K562 (cell line): ENCODE results near the gene MED17. TPM values are rescaled to one million over a fixed set of nuclear protein-coding genes. Genes with fewer than 3 reads are reported as not detected.

Experiments used
- BACH1 ChIP-seq: fragments of 200-800 bp; sonication (Bioruptor generic); IDR thresholded peaks from 2 replicates; pipeline ENCODE4 v1.6.1; 2016; ENCODE audit warnings: missing genetic modification characterization, missing compliant biosample characterization
- C11orf30 ChIP-seq: fragments of 450-650 bp; IDR thresholded peaks from 2 replicates; pipeline ENCODE4 v1.6.1; 2016; ENCODE audit warnings: low read depth, mild to moderate bottlenecking
- FOSL1 ChIP-seq: fragments of 200-800 bp; sonication (Bioruptor generic); conservative IDR thresholded peaks from 2 replicates; pipeline ENCODE4 v1.6.1; 2016; ENCODE audit warnings: missing genetic modification characterization, missing compliant biosample characterization
- ILF3 ChIP-seq: fragments of 450-650 bp; IDR thresholded peaks from 2 replicates; pipeline ENCODE4 v1.6.1; 2018; ENCODE audit warnings: antibody characterized with exemption, mild to moderate bottlenecking, moderate library complexity, borderline replicate concordance
- JUND ChIP-seq, 2 experiments: IDR thresholded peaks; 2 replicates in 1 of 2; 3 replicates in 1 of 2; pipeline ENCODE4 v1.6.1; 2011; ENCODE audit warnings: borderline replicate concordance in 2 of 2, low read depth in 2 of 2, low read length in 2 of 2, improper control_type of control experiment in 1 of 2, missing biosample characterization in 1 of 2, missing genetic modification characterization in 1 of 2, missing genetic modification reagents in 1 of 2
- LEF1 ChIP-seq: fragments of 450-650 bp; IDR thresholded peaks from 2 replicates; pipeline ENCODE4 v1.6.1; 2016; ENCODE audit warnings: mild to moderate bottlenecking
- MAFG ChIP-seq: fragments of 450-650 bp; conservative IDR thresholded peaks from 2 replicates; pipeline ENCODE4 v1.6.1; 2016; ENCODE audit warnings: missing genetic modification characterization, missing compliant biosample characterization
- MAFK ChIP-seq: IDR thresholded peaks from 2 replicates; pipeline ENCODE4 v1.6.1; 2011; ENCODE audit warnings: low read length, improper control_type of control experiment
- NEUROD1 ChIP-seq: fragments of 150-350 bp; IDR thresholded peaks from 2 replicates; pipeline ENCODE4 v1.6.1; 2014; ENCODE audit warnings: borderline replicate concordance, low read length, low read depth; ENCODE audit not compliant: partially characterized antibody
- NFE2L1 ChIP-seq: fragments of 450-650 bp; IDR thresholded peaks from 2 replicates; pipeline ENCODE4 v1.6.1; 2016; ENCODE audit warnings: missing genetic modification characterization, low read depth, mild to moderate bottlenecking, missing compliant biosample characterization, moderate library complexity, borderline replicate concordance
- PBX2 ChIP-seq, 2 experiments: IDR thresholded peaks in 1 of 2; conservative IDR thresholded peaks in 1 of 2; 2 replicates each; pipeline ENCODE4 v1.6.1; 2016; ENCODE audit warnings: low read depth in 2 of 2, mild to moderate bottlenecking in 1 of 2, missing compliant biosample characterization in 1 of 2, missing genetic modification characterization in 1 of 2, moderate library complexity in 1 of 2
- PTBP1 ChIP-seq: fragments of 200-400 bp; formaldehyde crosslinking; IDR thresholded peaks from 2 replicates; pipeline ENCODE4 v1.6.1; 2017; ENCODE audit warnings: low read depth, low read length
- RBFOX2 ChIP-seq: fragments of 200-400 bp; formaldehyde crosslinking; IDR thresholded peaks from 2 replicates; pipeline ENCODE4 v1.6.1; 2017; ENCODE audit warnings: low read depth, mild to moderate bottlenecking, low read length, moderate library complexity
- TSC22D4 ChIP-seq: fragments of 450-650 bp; IDR thresholded peaks from 2 replicates; pipeline ENCODE4 v1.6.1; 2016; ENCODE audit warnings: missing genetic modification characterization, missing biosample characterization, control low read depth
- U2AF1 ChIP-seq: fragments of 200-400 bp; formaldehyde crosslinking; optimal IDR thresholded peaks from 2 replicates; pipeline ENCODE3; 2017; ENCODE audit warnings: mild to moderate bottlenecking, low read depth, low read length, moderate library complexity
- ZNF133 ChIP-seq: fragments of 250-450 bp; sonication (Bioruptor Pico); IDR thresholded peaks from 2 replicates; pipeline ENCODE4 v1.4.0; 2020; ENCODE audit warnings: mild to moderate bottlenecking
- ZNF384 ChIP-seq: IDR thresholded peaks from 2 replicates; pipeline ENCODE4 v1.6.1; 2012; ENCODE audit warnings: low read depth, low read length, improper control_type of control experiment
- ZNF592 ChIP-seq: fragments of 450-650 bp; IDR thresholded peaks from 2 replicates; pipeline ENCODE4 v1.6.1; 2017; ENCODE audit warnings: antibody characterized with exemption, mild to moderate bottlenecking
- polyA plus RNA-seq, 8 experiments: library from polyadenylated mRNA; depleted of rRNA in 4 of 8; stranded (reverse) in 5 of 8; unstranded in 3 of 8; fragments of >200 nt; fragmentation: Nextera tagmentation in 2 of 8; fragmentation: Illumina TruSeq in 1 of 8; extraction: Ambion mirVana in 2 of 8; extraction: Trizol in 1 of 8; gene quantifications; 2 replicates each; pipeline versions ENCODE4 v1.2.1 to v1.2.3, GENCODE V29; 2011 to 2014; ENCODE audit warnings: inconsistent platforms in 1 of 8, missing spikeins in 1 of 8
- total RNA-seq, 7 experiments: library from RNA; depleted of rRNA in 6 of 7; stranded (reverse); fragments of >200 nt in 6 of 7; fragmentation: Illumina TruSeq in 2 of 7; extraction: Trizol in 2 of 7; gene quantifications; 2 replicates each; pipeline versions ENCODE4 v1.2.1 to v1.2.3, GENCODE V29; 2011 to 2021; ENCODE audit warnings: low replicate concordance in 1 of 7

MED17 gene
- total and polyA plus RNA-seq, 9 of the 15 experiments (the other 6 are each of a cell fraction or from before 2014, with no cell fraction given) = 6.7 to 34.7 (median 26.8) TPM

GRCh38 chr11:93737904-93738612 lies 46.0 kb upstream of the MED17 start (continued):
- peak; percentile 30; the same call in 1 of the 2 replicates for TF ChIP-seq JUND (IDR thresholded peaks at IDR 0.05; ENCODE audit: borderline replicate concordance, low read depth, low read length)
- TF ChIP-seq JUND (tag; IDR thresholded peaks at IDR 0.05; ENCODE audit: borderline replicate concordance, low read depth, low read length) = peak; percentile 46; the same call in 1 of the 3 replicates
- no peak for TF ChIP-seq PBX2 (CRISPR knock-in tag; IDR thresholded peaks at IDR 0.05; ENCODE audit: low read depth)
- peak; percentile 68 for TF ChIP-seq PBX2 (tag; conservative IDR thresholded peaks at IDR 0.05; ENCODE audit: low read depth)
- peak; percentile 93 for TF ChIP-seq MAFK
- no peak for TF ChIP-seq PTBP1
- peak; percentile 43; the same call in 1 of the 2 replicates for TF ChIP-seq ZNF592
- peak; percentile 76 for TF ChIP-seq U2AF1
- peak; percentile 56 for TF ChIP-seq RBFOX2
- TF ChIP-seq NEUROD1 = no peak
- TF ChIP-seq MAFG (tag) = peak; percentile 97
- no peak for TF ChIP-seq ILF3
- TF ChIP-seq BACH1 = peak; percentile 79
- no peak for TF ChIP-seq ZNF133 (CRISPR knock-in tag)
- peak; percentile 97 for TF ChIP-seq C11orf30
- TF ChIP-seq ZNF384 = peak; percentile 36; the same call in 1 of the 2 replicates
- TF ChIP-seq FOSL1 (tag) = peak; percentile 67
- peak; percentile 63; the same call in 1 of the 2 replicates for TF ChIP-seq NFE2L1 (tag)
- TF ChIP-seq LEF1 = 0 out of 2 replicates have a peak, but pooled peaks have one; percentile 7
- TF ChIP-seq TSC22D4 (tag) = no peak
- TF ChIP-seq, all 486 proteins: peak for 23
